ENCODE data around the gene TNK2.
A peak's percentile ranks its signal among the peaks of the same experiment; 100 is the strongest.
"Not testable (repeated sequence)": the region's sequence is repeated elsewhere in the genome, so short reads cannot be mapped to it uniquely, and the experiment has no call there.

The TNK2 gene

DNA sequence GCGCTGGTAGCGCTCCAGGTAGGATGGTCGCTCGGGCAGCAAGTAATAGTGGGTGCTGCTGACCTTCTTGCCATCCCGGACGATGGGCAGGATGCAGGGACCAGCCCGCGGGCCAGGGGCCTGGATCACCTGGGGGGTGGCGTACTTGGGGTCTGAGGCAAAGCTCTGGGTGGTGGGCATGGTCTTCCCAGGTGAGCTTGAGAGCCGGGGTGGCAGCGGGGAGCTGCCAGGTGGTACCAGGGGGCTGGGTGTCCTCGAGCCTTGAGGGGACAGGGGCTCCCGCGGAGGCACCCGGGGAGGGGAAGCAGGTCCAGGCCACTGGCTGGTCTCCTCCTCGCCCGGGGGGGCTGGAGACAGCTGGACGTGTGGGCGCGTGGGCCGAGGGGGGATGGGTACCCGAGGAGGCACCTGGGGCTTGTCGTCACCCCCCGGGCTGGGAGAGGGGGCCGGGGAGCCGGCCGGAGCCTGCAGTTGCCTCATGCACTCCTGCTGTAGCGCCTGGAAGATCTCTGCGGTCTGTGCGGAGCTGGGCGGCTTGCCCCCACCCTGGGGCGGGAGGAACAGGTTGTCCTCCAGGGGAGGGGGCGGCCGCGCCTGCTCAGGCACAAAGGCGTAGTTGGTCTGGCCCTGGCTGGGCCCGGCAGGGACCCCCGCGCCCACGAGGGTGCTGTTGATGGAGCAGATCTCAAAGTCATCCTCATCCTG, 40.6 kb downstream of the TNK2 start:
- DNase-seq = no peak

DNA sequence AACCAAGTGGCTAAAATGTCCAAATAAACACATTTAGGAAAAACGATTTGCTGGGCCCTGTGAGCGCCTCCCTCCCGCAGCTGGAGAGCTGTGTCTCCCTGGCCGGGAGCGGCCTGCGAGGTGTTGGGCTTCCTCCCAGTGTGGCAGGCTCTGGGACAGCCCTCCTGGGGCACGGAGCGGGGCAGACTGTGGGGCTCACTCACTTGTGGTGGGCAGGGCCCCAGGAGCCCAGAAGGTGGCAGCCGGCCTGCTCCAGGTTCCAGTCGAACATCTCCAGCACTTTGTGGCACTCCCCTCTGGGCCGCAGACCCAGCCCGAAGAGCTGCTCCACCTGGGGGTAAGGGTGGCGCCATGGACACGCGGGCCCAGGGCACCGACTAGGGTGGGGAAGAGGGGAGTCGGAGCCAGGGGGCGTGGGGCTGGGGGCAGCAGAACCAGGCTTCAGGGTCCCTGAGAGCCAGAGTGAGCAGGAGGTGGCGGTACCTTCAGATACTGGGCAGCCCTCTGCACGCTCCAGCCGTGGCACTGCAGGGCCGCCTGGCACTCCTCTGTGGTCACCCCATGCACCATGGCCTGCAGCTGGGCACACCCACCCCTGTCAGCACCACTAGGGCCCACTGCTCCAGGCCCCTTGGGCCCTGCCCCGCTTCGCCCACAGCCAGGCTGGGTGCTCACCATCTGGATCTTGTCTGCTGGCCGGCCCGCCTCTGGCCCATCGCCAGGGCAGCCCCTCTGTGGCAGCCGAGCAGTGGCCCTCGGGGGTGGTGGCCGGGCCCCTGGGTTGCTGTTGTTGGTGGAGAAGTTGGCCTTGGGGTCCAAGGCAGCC, 41.5 kb downstream of the TNK2 start:
- no peak for DNase-seq

DNA sequence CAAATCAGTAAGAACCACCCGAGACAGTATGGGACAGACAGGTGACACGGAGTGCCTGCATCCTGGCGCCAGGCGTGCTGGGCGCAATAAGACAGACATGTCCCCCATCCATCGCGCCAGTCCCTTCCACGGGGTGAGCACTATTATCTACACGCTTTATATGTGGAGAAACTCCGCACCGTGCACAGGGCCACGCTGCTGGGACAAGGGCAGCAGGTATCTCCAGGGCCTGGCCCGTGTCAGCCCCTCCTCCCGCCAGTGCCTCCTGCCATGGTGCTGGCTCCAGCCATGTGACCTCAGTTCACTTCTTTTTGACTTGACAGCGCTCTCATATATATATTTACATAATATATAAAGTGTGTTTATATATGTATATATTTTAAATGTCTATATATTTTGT, 42.6 kb downstream of the TNK2 start:
- DNase-seq = no peak

- no peak for DNase-seq
Measured at GRCh38 chr3:195863121-195864061, 45.0 kb downstream of the TNK2 start.

DNA sequence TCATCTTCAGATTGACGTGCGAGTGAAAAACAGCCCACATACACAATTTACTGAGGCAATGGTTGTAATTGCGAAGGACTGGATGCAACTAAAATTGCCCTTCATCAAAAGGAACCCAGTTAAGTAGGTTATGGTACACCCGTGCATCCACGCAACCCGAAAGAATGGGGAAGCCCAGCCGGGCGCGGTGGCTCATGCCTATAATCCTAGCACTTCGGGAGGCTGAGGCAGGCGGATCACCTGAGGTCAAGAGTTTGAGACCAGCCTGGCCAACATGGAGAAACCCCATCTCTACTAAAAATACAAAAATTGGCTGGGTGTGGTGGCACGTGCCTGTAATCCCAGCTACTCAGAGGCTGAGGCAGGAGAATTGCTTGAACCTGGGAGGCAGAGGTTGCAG, 46.0 kb downstream of the TNK2 start:
- DNase-seq = not testable (repeated sequence)

- DNase-seq = no peak
Measured at GRCh38 chr3:195860456-195860855, 47.9 kb downstream of the TNK2 start.

- DNase-seq = no peak
Measured at GRCh38 chr3:195859846-195860411, 48.4 kb downstream of the TNK2 start.

GRCh38 chr3:195859061-195859845, 49.1 kb downstream of the TNK2 start:
- peak; percentile 11 for DNase-seq

DNA sequence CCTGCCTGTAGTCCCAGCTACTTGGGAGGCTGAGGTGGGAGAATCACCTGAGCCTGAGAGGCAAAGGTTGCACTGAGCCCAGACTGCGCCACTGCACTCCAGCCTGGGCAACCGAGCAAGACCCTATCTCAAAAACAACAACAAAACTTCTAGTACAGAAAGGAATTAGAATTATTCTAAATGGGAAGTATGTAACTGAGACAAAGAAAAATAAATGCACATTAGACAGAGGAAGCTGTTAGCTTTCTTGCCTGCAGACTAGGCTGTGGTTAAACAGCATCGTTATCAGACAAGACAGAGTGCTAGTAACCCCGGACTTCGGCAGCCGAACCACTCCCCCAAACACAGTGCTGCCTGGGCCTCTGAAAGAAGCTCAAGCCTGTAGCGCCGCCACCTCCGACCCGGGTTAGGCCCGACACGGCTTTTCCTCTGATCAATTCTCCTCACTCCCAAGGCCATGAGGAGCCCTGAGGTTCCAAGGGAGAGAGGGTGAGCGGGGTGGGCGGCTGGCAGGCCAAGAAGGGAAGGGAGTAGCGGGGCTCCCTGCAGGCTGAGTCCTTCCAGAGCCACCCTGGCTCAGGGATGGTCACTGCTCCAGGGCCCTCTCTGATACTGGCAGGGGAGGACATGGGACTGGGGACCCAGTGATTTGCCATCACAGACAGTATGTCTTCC, 51.8 kb downstream of the TNK2 start:
- no peak for DNase-seq

- no peak for DNase-seq
Measured at GRCh38 chr3:195855471-195856409, 52.6 kb downstream of the TNK2 start.

DNA sequence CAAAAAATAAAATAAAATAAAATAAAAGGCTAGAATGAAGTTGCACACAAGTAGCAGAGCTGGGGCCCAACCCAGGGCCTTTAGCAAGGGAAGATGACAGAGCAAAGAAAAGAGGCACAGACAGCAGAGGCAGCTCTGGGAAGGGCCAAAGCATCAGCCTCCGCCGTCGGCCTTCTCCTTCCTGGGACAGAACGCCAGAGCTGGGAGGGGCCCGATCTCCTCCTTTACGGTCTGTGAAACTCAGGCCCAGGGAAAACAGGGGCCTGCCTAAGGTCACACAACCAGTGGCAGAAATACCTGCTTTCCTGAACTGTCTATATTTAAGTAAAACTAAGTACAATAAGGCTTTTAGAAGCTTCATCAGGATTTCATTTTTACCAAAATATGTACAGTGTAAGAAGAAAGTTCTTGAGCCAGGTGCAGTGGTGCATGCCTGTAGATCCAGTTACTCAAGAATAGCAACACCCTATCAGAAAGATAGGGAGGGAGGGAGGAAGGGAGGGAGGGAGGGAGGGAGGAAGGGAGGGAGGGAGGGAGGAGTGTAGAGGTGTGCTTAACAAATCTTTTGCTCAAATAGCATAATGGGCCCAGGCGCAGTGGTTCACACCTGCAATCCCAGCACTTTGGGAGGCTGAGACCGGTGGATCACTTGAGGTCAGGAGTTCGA, 53.6 kb downstream of the TNK2 start:
- DNase-seq = no peak

GRCh38 chr3:195853996-195854395, 54.4 kb downstream of the TNK2 start:
- no peak for DNase-seq

- DNase-seq = no peak
Measured at GRCh38 chr3:195853036-195853435, 55.3 kb downstream of the TNK2 start.

- DNase-seq = peak; percentile 70
Measured at GRCh38 chr3:195850857-195851543, 57.4 kb downstream of the TNK2 start.

GRCh38 chr3:195849322-195850074, 58.9 kb downstream of the TNK2 start:
- DNase-seq = no peak

DNA sequence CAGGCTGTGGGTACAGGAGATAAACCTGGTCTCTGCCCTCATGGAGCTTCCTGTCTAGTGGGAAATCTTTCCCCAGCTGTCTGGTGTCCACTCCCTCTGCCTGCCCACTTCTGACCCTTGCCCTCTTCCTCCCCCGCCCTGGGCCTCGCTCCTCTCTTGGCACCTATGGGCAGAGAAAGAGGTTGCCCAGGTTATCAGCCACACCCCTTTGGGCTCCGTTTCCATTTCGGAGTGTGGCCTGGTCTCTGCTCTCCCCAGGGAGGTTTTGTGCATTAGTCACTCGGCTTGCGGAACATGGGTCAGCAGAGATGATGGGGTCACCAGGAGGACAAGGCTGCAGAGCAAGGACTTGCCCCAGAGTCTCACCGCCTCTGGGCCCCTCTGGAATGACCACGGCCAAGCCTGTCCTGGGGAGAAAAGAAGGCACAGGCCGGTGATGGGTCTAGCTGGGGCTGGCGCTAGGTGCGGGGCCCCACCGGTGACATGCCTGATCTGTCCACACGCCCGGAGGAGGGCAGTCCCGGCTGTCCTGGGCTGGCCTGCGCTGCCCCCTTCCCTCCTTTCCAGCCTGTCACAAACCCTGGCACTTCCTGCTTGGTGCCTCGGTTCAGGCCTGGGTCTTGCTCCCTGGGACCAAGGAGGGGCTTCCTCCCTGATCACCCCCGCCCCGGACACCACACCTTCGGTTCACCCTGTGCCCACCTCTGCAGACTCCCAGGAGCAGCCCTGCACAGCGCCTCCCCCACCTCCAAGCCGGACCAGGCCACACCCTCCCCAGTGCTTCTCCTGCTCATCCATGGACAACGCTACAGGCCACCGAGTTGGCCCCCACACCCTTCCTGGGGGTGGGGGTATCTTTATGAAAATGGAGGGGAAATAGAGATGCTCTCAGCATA, 61.0 kb downstream of the TNK2 start:
- DNase-seq = no peak

GRCh38 chr3:195845483-195845882, 62.9 kb downstream of the TNK2 start:
- no peak for DNase-seq

Data from NK-92 treated with Interleukin-12 subunit alpha and Interleukin-12 subunit beta, amount 100 ng/mL, for 24 hours (cell line).